ENCODE measurements around the gene METTL13. TPM values are rescaled to one million over a fixed set of nuclear protein-coding genes. Genes with fewer than 3 reads are reported as not detected.

METTL13 gene
- total RNA-seq, 1 experiment from 2014 or later, result 64.5 TPM

- Histone ChIP-seq H3K23me2 (ENCODE audit: insufficient read length, low read depth, low read length, poor library complexity, severe bottlenecking) (no peaks in the 10 kb centered on the region), H2BK120ac (ENCODE audit: low read depth, low read length, poor library complexity, severe bottlenecking) (no peak overlapping the region), H3K23ac (ENCODE audit: insufficient read length, low read depth, low read length) (no peak overlapping the region), H4K8ac (replicated peaks; ENCODE audit: insufficient read length, low read depth, low read length) (no peak overlapping the region), H2BK20ac (ENCODE audit: low read depth, low read length, poor library complexity, severe bottlenecking) (no peak overlapping the region), H2BK15ac (ENCODE audit: low read depth, low read length) (no peak overlapping the region), H3K27ac (ENCODE audit: insufficient read length, low read depth, low read length) (no peak overlapping the region), H3K27me3 (ENCODE audit: insufficient read depth, low read length) (no peaks in the 10 kb centered on the region), H4K20me1 (ENCODE audit: control insufficient read depth, insufficient read depth, insufficient read length) (no peaks in the 10 kb centered on the region), H2AK5ac (ENCODE audit: insufficient read length, low read length) (no peak overlapping the region), H3K9me3 (ENCODE audit: control insufficient read depth, low read depth, low read length) (no peaks in the 10 kb centered on the region), H3K56ac (ENCODE audit: insufficient read length, low read depth, low read length) (no peak overlapping the region), H3K4ac (ENCODE audit: low read depth, low read length) (no peak overlapping the region), H3K79me1 (ENCODE audit: insufficient read depth, low read depth, low read length, poor library complexity, severe bottlenecking) (no peaks in the 10 kb centered on the region), H3K4me1 (ENCODE audit: insufficient read depth, low read length) (no peaks in the 10 kb centered on the region; the same call in 1 of the 2 replicates), H4K5ac (ENCODE audit: insufficient read length, low read depth, low read length) (no peak overlapping the region), H3K79me2 (ENCODE audit: insufficient read depth, low read length) (no peaks in the 10 kb centered on the region), H3K4me2 (ENCODE audit: insufficient read depth, insufficient read length, low read length) (no peak overlapping the region), H3T11ph (ENCODE audit: low read length) (no peak overlapping the region), H2BK12ac (ENCODE audit: insufficient read length, low read depth, low read length) (no peak overlapping the region), H3K9ac (ENCODE audit: extremely low read depth, insufficient read length, low read length) (no peak overlapping the region), H2BK5ac (ENCODE audit: insufficient read length, low read length) (no peak overlapping the region), H4K91ac (ENCODE audit: insufficient read length, low read depth, low read length) (no peak overlapping the region), H3K18ac (ENCODE audit: insufficient read length, low read depth, low read length) (no peak overlapping the region), H2AFZ (ENCODE audit: low read length) (no peak overlapping the region), H3K14ac (ENCODE audit: insufficient read depth, low read length) (no peak overlapping the region)
- Mint-ChIP-seq H3K27ac (no peak overlapping the region), H3K36me3 (ENCODE audit: insufficient read depth in 1 of 3, low read depth in 3 of 3) (no peaks in the 10 kb centered on the region), H3K4me1 (peaks cover 0 to 4% of the 10 kb centered on the region in 2 experiments; a peak in 2 of 4 replicates), H3K27me3 (ENCODE audit: low read depth) (no peaks in the 10 kb centered on the region; the same call in 1 of the 2 replicates), H3K9me3 (no peaks in the 10 kb centered on the region), H3K4me3 (no peak overlapping the region)
- TF ChIP-seq CTCF (conservative IDR thresholded peaks at IDR 0.05), result no peak
- DNase-seq, result no peak
- WGBS (ENCODE audit: extremely low coverage, insufficient read length, low lambda C conversion rate), result no CpG with 5 or more reads among the region's 2 CpGs
Observed at GRCh38 chr1:171772312-171772711, 9.1 kb upstream of the METTL13 start.
